Measurements from ENCODE around the gene RAB11A. TPM values are rescaled to one million over a fixed set of nuclear protein-coding genes. Genes with fewer than 3 reads are reported as not detected.
A peak's percentile ranks its signal among the peaks of the same experiment; 100 is the strongest.

The RAB11A gene
- total RNA-seq, 1 experiment from 2014 or later, result 232 TPM

GRCh38 chr15:65904301-65904700, 35.0 kb downstream of the RAB11A start:
- intact Hi-C loops (cut with micrococcal nuclease; ENCODE audit: unreplicated experiment), result no loop called here
- H3K4me1 ChIP-seq, result peaks cover 90% of the 10 kb centered on the region

DNA sequence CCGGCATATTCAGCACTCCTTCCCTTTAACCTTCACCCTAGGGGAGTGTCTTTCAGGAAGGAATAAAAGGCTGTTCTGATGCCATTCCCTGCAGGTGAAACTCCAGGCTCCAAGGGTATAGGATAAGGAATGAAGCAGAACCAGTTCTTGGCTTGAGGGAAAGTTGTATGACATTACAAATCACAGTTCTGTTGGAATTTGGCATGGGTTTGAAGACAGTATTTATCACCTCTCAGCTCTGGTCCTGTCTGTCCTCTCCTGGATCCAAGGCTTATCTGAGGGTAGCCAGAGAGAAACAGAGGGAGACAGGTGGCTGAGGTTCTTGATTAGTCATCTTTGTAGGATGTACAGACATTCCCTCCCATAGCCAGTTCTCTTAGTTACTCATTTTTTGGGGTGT, 37.1 kb downstream of the RAB11A start:
- intact Hi-C loops (cut with micrococcal nuclease; ENCODE audit: unreplicated experiment), result loop anchor here (1.0 kb wide), 1 partner anchor 36 kb away; no protein-coding TSS in a partner anchor
- ChIA-PET POLR2A (interaction anchor here (0.8 kb wide), 1 partner anchor 38 kb away, joined by 3 read pairs; no protein-coding TSS in a partner anchor), CTCF (interaction anchor here (0.6 to 0.9 kb wide), 2 partner anchors 35 to 37 kb away, joined by 3 read pairs; partner anchors contain the start of gene RAB11A)
- Mint-ChIP-seq H3K27ac (ENCODE audit: unreplicated experiment) (peak overlapping the region; percentile 95), H3K9me3 (ENCODE audit: unreplicated experiment) (no peaks in the 10 kb centered on the region), H3K36me3 (ENCODE audit: insufficient read depth, unreplicated experiment) (peaks cover 44% of the 10 kb centered on the region), H3K4me3 (ENCODE audit: unreplicated experiment) (peak overlapping the region; percentile 60), H3K4me1 (ENCODE audit: low read depth, unreplicated experiment) (peaks cover 43% of the 10 kb centered on the region), H3K27me3 (ENCODE audit: insufficient read depth, unreplicated experiment) (no peaks in the 10 kb centered on the region)
- Histone ChIP-seq H3K27me3 (replicated peaks; ENCODE audit: control insufficient read depth, insufficient read depth, low read length) (no peaks in the 10 kb centered on the region), H3K36me3 (ENCODE audit: control insufficient read depth, insufficient read depth, low read length) (peaks cover 3% of the 10 kb centered on the region), H3K9me3 (no peaks in the 10 kb centered on the region), H3K4me1 (peaks cover 72% of the 10 kb centered on the region), H3K4me3 (ENCODE audit: low read depth, low read length) (no peak overlapping the region)
- DNase-seq, result peak; percentile 70 to 77
- BruUV-seq (replicated peaks), result no TSS peak
- no peak for TF ChIP-seq CTCF (IDR thresholded peaks at IDR 0.05; ENCODE audit: insufficient read depth in 1 of 2, low read depth in 1 of 2, low read length in 1 of 2, severe bottlenecking in 1 of 2, unreplicated experiment in 1 of 2)

More at GRCh38 chr15:65904301-65904700, 35.0 kb downstream of the RAB11A start:
- no peaks in the 10 kb centered on the region for H3K27me3 Mint-ChIP-seq (ENCODE audit: insufficient read depth, unreplicated experiment)
- H3K4me3 Mint-ChIP-seq (ENCODE audit: unreplicated experiment), result no peak overlapping the region
- TF ChIP-seq CTCF (IDR thresholded peaks at IDR 0.05; ENCODE audit: insufficient read depth in 1 of 2, low read depth in 1 of 2, low read length in 1 of 2, severe bottlenecking in 1 of 2, unreplicated experiment in 1 of 2), result no peak
- H3K27ac Mint-ChIP-seq (ENCODE audit: unreplicated experiment), result peak overlapping the region; percentile 94
- no TSS peak for BruUV-seq (replicated peaks)
- H3K36me3 Mint-ChIP-seq (ENCODE audit: insufficient read depth, unreplicated experiment), result peaks cover 50% of the 10 kb centered on the region
- H3K27me3 ChIP-seq (replicated peaks; ENCODE audit: control insufficient read depth, insufficient read depth, low read length), result no peaks in the 10 kb centered on the region
- H3K4me1 Mint-ChIP-seq (ENCODE audit: low read depth, unreplicated experiment), result peaks cover 55% of the 10 kb centered on the region
- no peaks in the 10 kb centered on the region for H3K9me3 Mint-ChIP-seq (ENCODE audit: unreplicated experiment)
- POLR2A ChIA-PET, result no interaction called here
- CTCF ChIA-PET, result no interaction called here
- no peak overlapping the region for H3K4me3 ChIP-seq (ENCODE audit: low read depth, low read length)
- H3K9me3 ChIP-seq, result no peaks in the 10 kb centered on the region
- peaks cover 3% of the 10 kb centered on the region for H3K36me3 ChIP-seq (ENCODE audit: control insufficient read depth, insufficient read depth, low read length)
- no peak for DNase-seq

- no peak overlapping the region for H3K4me3 ChIP-seq (ENCODE audit: low read depth, low read length)
- no peaks in the 10 kb centered on the region for H3K9me3 Mint-ChIP-seq (ENCODE audit: unreplicated experiment)
- POLR2A ChIA-PET, result no interaction called here
- intact Hi-C loops (cut with micrococcal nuclease; ENCODE audit: unreplicated experiment), result no loop called here
- peaks cover 35% of the 10 kb centered on the region for H3K36me3 Mint-ChIP-seq (ENCODE audit: insufficient read depth, unreplicated experiment)
- peaks cover 3% of the 10 kb centered on the region for H3K36me3 ChIP-seq (ENCODE audit: control insufficient read depth, insufficient read depth, low read length)
- H3K27me3 Mint-ChIP-seq (ENCODE audit: insufficient read depth, unreplicated experiment), result no peaks in the 10 kb centered on the region
- no peak for TF ChIP-seq CTCF (IDR thresholded peaks at IDR 0.05; ENCODE audit: insufficient read depth in 1 of 2, low read depth in 1 of 2, low read length in 1 of 2, severe bottlenecking in 1 of 2, unreplicated experiment in 1 of 2)
- no TSS peak for BruUV-seq (replicated peaks)
- H3K27me3 ChIP-seq (replicated peaks; ENCODE audit: control insufficient read depth, insufficient read depth, low read length), result no peaks in the 10 kb centered on the region
- H3K4me1 ChIP-seq, result peaks cover 59% of the 10 kb centered on the region
- CTCF ChIA-PET, result no interaction called here
- no peak for DNase-seq
- H3K27ac Mint-ChIP-seq (ENCODE audit: unreplicated experiment), result no peak overlapping the region
- H3K9me3 ChIP-seq, result no peaks in the 10 kb centered on the region
- peaks cover 31% of the 10 kb centered on the region for H3K4me1 Mint-ChIP-seq (ENCODE audit: low read depth, unreplicated experiment)
- no peak overlapping the region for H3K4me3 Mint-ChIP-seq (ENCODE audit: unreplicated experiment)
These were observed 38.4 kb downstream of the RAB11A start for GRCh38 chr15:65907661-65908060.
